ENCODE results near the gene FMN1.

DNA sequence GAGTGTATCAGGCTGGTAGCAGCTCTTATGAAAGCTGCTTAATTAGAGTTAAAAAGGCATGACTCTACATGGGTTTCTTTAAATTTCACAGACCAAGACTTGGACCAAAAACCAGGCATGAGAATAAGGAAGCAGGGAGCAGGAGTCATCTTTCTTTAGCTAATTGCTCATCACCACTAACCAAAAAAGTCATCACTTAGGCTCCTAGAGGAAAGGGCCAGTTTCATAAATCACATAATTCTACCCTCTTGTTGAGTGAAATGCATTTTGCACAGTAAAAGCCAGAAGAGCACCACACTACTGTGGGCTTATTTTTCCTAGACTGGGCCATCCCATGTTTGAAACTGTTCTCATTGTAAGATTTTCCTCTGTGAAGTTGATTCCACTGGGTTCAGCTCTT, 301.1 kb downstream of the FMN1 start:
- TF ChIP-seq, protein P1, sequence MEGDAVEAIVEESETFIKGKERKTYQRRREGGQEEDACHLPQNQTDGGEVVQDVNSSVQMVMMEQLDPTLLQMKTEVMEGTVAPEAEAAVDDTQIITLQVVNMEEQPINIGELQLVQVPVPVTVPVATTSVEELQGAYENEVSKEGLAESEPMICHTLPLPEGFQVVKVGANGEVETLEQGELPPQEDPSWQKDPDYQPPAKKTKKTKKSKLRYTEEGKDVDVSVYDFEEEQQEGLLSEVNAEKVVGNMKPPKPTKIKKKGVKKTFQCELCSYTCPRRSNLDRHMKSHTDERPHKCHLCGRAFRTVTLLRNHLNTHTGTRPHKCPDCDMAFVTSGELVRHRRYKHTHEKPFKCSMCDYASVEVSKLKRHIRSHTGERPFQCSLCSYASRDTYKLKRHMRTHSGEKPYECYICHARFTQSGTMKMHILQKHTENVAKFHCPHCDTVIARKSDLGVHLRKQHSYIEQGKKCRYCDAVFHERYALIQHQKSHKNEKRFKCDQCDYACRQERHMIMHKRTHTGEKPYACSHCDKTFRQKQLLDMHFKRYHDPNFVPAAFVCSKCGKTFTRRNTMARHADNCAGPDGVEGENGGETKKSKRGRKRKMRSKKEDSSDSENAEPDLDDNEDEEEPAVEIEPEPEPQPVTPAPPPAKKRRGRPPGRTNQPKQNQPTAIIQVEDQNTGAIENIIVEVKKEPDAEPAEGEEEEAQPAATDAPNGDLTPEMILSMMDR (IDR thresholded peaks at IDR 0.05) = no peak
- no peak for TF ChIP-seq POLR2A (IDR thresholded peaks at IDR 0.05)

Measured in body of pancreas (tissue), 4 donors.